Testis (tissue), 3 donors: ENCODE results near the gene HDAC9. TPM values are rescaled to one million over a fixed set of nuclear protein-coding genes. Genes with fewer than 3 reads are reported as not detected.

Source experiments
- DNase-seq: peaks from one replicate; pipeline ENCODE4 v3.0.0-alpha.2; 2019
- H3K27ac ChIP-seq, 2 donors: fragments of 200-600 bp; sonication (generic); one replicate each; pipeline ENCODE4 v1.5.1; 2019
- H3K27me3 ChIP-seq: fragments of 200-600 bp; sonication (generic); one replicate; pipeline ENCODE4 v1.5.1; 2019
- H3K36me3 ChIP-seq: fragments of 200-600 bp; sonication (generic); one replicate; pipeline ENCODE4 v1.5.1; 2017; ENCODE audit warnings: low read depth; ENCODE audit errors: missing control alignments
- H3K4me1 ChIP-seq: fragments of 200-600 bp; sonication (generic); one replicate; pipeline ENCODE4 v1.5.1; 2019
- H3K4me3 ChIP-seq, 2 donors: fragments of 200-600 bp; sonication (generic); one replicate each; pipeline ENCODE4 v1.5.1; 2017 to 2019
- H3K9me3 ChIP-seq: fragments of 200-600 bp; sonication (generic); one replicate; pipeline ENCODE4 v1.5.1; 2017
- POLR2A ChIP-seq: fragments of 450-650 bp; IDR thresholded peaks from one replicate; pipeline ENCODE4 v1.6.1; 2017; ENCODE audit warnings: antibody characterized with exemption, mild to moderate bottlenecking, moderate library complexity
- WGBS, 2 donors: methylation state at CpG; one replicate each; pipeline ENCODE4 v1.1.5; 2018; 5-methylcytosine and 5-hydroxymethylcytosine counted together
- intact Hi-C: fragments of 100-400 bp; cut with DNase I; formaldehyde crosslinking; loops from one replicate; pipeline ENCODE4 v1.15.1; 2023; ENCODE audit warnings: low total_unique reads
- polyA plus RNA-seq: library from polyadenylated mRNA; stranded (reverse); fragments of 350-450 nt; fragmentation: Illumina TruSeq; extraction: RNeasy Lipid Tissue Mini Kit (QIAGEN cat#74804); gene quantifications from one replicate; pipeline ENCODE4 v1.2.3, GENCODE V29; 2014; ENCODE audit warnings: low read depth, low replicate concordance; ENCODE audit not compliant: insufficient read depth
- total RNA-seq, 2 donors: library from RNA; depleted of rRNA; stranded (reverse); fragments of >200 nt; gene quantifications; one replicate each; pipeline ENCODE4 v1.2.3, GENCODE V29; 2016
- TF ChIP-seq, protein P1 (sequence below), 3 experiments: fragments of 450-650 bp in 2 of 3; fragments of 200-600 bp in 1 of 3; sonication (generic) in 1 of 3; IDR thresholded peaks; one replicate each; pipeline ENCODE4 v1.5.1; 2016 to 2019; ENCODE audit warnings: antibody characterized with exemption in 3 of 3, mild to moderate bottlenecking in 2 of 3, moderate library complexity in 1 of 3

HDAC9 gene
- total and polyA plus RNA-seq, 3 donors from 2014 or later, result 30.6 to 35.5 (median 35.4) TPM

DNA sequence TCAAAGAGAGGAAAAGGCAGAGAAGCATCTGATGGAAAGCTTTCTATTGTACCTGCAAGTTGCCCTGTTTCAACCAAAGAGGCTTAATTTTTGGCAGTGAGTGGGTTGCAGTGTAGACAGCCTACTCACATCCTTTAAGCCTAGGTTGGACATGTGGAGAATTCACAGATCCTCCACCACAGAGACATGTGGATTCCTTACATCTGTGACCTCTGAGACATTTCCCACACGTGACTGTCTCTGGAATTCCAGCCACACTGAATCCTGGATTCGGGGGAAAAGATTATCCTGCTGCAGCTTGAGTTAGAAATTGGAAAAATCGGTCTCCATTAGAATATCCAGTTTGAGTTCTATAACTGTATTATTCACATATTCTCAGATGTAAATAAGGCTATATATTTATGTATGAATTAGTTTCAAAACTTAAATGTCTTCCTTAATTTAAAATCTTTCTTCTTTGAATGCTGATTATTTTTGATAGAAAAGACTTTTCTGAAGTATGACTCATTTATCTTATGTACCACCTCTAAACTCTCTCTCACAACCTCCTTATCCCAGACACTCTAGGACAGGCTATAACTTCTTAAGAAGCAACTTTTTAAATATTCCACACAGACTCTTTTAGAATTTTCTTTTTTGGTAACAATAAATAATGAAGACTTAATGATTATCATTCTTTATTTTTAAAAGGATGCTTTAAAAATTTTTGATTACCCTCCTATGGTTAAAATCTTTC, 498.6 kb downstream of the HDAC9 start:
- WGBS, 2 donors, result 70 to 73% methylated on average over 3 of the region's 3 CpGs
- H3K4me3 ChIP-seq, result no peak overlapping the region
- intact Hi-C loops, result no loop called here
- H3K4me1 ChIP-seq, result no peaks in the 10 kb centered on the region
- no peaks in the 10 kb centered on the region for H3K9me3 ChIP-seq
- H3K27ac ChIP-seq, result no peak overlapping the region
- H3K36me3 ChIP-seq, result no peaks in the 10 kb centered on the region
- no peak for TF ChIP-seq POLR2A
- TF ChIP-seq, protein P1, sequence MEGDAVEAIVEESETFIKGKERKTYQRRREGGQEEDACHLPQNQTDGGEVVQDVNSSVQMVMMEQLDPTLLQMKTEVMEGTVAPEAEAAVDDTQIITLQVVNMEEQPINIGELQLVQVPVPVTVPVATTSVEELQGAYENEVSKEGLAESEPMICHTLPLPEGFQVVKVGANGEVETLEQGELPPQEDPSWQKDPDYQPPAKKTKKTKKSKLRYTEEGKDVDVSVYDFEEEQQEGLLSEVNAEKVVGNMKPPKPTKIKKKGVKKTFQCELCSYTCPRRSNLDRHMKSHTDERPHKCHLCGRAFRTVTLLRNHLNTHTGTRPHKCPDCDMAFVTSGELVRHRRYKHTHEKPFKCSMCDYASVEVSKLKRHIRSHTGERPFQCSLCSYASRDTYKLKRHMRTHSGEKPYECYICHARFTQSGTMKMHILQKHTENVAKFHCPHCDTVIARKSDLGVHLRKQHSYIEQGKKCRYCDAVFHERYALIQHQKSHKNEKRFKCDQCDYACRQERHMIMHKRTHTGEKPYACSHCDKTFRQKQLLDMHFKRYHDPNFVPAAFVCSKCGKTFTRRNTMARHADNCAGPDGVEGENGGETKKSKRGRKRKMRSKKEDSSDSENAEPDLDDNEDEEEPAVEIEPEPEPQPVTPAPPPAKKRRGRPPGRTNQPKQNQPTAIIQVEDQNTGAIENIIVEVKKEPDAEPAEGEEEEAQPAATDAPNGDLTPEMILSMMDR (IDR thresholded peaks at IDR 0.05), result no peak
- H3K27me3 ChIP-seq, result no peaks in the 10 kb centered on the region
- no peak for DNase-seq

DNA sequence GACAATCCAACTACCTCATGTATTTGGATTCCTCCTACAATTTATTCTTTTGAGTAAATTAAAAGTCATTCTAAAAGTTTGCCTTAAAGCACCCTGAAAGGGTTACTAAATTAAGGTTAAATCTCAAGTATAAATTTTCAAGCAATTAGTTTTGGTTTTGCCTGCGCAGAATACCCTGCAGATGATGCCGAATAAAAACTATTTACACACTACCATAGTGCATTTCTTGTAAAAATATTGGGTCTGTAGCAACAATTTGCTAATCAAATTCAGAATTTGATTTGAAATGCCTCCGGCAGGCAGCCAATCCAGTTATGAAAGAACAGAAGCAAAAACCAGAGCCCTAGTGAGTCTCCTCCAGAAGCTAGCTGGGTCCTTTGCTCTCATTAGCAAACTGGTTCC, 499.7 kb downstream of the HDAC9 start:
- H3K4me3 ChIP-seq, result no peak overlapping the region
- H3K27me3 ChIP-seq, result no peaks in the 10 kb centered on the region
- H3K36me3 ChIP-seq, result no peaks in the 10 kb centered on the region
- WGBS, 2 donors, result 85 to 90% methylated on average over 3 of the region's 3 CpGs
- TF ChIP-seq POLR2A, result no peak
- TF ChIP-seq, protein P1 (IDR thresholded peaks at IDR 0.05), result no peak
- DNase-seq, result no peak
- H3K27ac ChIP-seq, result no peak overlapping the region
- intact Hi-C loops, result no loop called here
- no peaks in the 10 kb centered on the region for H3K4me1 ChIP-seq
- H3K9me3 ChIP-seq, result no peaks in the 10 kb centered on the region

DNA sequence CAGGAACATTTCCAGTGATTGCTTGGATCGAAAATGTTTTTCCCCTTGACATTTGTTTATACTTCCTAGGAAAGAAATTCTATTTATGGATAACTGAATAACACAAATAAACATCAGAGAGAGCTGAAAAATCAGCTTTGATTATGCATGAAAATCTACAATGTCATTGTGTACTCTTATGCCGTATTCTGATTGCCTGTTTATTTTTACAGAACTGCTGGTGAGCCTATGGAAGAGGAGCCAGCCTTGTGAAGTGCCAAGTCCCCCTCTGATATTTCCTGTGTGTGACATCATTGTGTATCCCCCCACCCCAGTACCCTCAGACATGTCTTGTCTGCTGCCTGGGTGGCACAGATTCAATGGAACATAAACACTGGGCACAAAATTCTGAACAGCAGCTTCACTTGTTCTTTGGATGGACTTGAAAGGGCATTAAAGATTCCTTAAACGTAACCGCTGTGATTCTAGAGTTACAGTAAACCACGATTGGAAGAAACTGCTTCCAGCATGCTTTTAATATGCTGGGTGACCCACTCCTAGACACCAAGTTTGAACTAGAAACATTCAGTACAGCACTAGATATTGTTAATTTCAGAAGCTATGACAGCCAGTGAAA, 500.4 kb downstream of the HDAC9 start:
- no peak overlapping the region for H3K4me3 ChIP-seq
- intact Hi-C loops, result no loop called here
- no peaks in the 10 kb centered on the region for H3K36me3 ChIP-seq
- H3K9me3 ChIP-seq, result no peaks in the 10 kb centered on the region
- TF ChIP-seq POLR2A, result no peak
- TF ChIP-seq, protein P1 (IDR thresholded peaks at IDR 0.05), result no peak
- DNase-seq, result no peak
- H3K4me1 ChIP-seq, result no peaks in the 10 kb centered on the region
- no peak overlapping the region for H3K27ac ChIP-seq
- 83 to 84% methylated on average over 5 of the region's 5 CpGs for WGBS, 2 donors
- H3K27me3 ChIP-seq, result no peaks in the 10 kb centered on the region

DNA sequence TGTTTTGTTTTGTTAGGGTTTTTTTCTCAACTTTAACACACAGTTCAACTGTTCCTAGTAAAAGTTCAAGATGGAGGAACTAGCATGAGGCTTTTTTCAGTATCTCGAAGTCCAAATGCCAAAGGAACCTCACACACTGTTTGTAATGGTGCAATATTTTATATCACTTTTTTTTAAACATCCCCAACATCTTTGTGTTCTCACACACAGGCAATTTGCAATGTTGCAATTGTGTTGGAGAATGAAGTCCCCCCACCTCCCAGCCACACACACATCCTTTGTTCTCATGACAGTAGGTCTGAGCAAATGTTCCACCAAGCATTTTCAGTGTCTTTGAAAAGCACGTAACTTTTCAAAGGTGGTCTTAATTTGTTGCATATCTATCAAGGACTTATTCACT, 501.0 kb downstream of the HDAC9 start:
- peak; percentile 18 for DNase-seq
- no peak overlapping the region for H3K4me3 ChIP-seq
- H3K27me3 ChIP-seq, result no peaks in the 10 kb centered on the region
- no peaks in the 10 kb centered on the region for H3K4me1 ChIP-seq
- WGBS, 2 donors, result 63 to 70% methylated on average over 2 of the region's 2 CpGs
- no peaks in the 10 kb centered on the region for H3K36me3 ChIP-seq
- no peaks in the 10 kb centered on the region for H3K9me3 ChIP-seq
- intact Hi-C loops, result no loop called here
- no peak overlapping the region for H3K27ac ChIP-seq
- TF ChIP-seq, protein P1 (IDR thresholded peaks at IDR 0.05), result no peak
- TF ChIP-seq POLR2A, result no peak
